ENCODE results near the gene POR.
A peak's percentile ranks its signal among the peaks of the same experiment; 100 is the strongest.

The POR gene

DNA sequence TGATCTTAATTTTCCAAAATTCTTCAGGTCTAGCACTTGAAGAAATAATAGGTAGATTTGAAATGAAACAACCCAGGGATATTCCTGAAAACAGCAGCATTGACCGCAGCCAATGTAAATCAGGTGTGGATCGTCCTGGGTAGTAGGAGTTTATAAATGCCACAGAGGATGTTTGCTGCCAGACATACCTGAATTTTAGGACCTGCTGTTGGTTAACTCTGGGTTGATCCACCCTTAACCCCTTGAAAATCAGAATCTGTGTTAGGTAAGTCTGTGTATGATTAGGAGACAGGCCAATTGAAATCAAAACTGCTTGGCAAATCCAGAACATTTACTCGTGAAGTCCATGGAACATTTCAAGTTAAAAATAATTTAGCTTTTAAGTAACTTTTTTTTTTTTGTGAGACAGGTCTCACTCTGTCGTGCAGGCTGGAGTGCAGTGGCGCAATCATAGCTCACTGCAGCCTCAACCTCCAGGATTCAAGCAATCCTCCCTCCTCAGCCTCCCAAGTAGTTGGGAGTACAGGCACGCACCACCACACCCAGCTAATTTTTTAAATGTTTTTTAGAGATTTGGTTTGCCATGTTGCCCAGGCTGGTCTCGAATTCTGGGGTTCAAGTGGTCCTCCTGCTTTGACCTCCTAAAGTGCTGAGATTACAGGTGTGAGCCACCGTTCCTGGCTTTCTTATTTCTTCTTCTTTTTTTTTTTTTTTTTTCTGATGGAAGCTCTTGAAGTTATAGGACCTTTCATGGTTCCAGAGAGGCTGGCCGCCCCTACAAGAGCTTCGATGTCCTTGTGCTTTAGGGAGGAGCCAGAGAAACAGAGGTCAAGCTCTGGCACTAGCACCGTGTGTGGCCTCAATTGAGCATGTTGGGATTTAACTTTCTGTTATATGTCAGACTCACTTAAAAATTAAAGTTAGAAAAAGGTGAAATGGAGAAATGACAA, 2.0 kb downstream of the POR start:
- no peak for DNase-seq (ENCODE audit: low read depth in 2 of 2)

- DNase-seq (ENCODE audit: low read depth in 2 of 2), result no peak
Measured at GRCh38 chr7:75920431-75921161, 5.6 kb downstream of the POR start.

- no peak for DNase-seq (ENCODE audit: low read depth in 2 of 2)
Measured at GRCh38 chr7:75921479-75921878, 6.5 kb downstream of the POR start.

DNA sequence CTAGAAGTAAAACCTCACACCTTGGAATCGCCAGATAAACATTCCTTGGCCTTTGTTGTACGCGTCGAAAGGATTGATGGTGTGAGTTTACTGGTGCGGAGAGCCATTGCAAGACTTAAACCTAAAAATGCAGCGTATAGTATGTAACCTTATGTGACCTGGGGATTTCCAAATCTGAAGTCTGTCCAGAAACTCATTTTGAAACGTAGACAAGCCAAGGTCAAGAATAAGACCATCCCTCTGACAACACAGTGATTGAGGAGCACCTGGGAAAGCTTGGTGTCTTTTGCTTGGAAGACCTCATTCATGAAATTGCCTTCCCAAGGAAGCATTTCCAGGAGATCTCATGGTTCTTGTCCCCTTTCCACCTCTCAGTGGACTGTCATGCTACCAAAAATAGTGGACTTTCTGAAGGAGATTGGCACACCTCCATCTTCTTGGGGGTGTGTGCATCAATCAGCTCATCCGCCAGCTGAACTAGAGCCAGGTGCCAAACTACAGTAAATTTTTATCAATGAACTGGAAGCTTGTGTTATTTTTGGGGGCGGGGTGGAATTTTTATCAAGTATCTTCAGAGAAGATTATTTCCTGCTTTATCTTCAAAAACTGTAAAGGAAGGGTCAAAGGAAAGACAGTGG, 8.1 kb downstream of the POR start:
- DNase-seq (ENCODE audit: low read depth in 2 of 2), result no peak

DNA sequence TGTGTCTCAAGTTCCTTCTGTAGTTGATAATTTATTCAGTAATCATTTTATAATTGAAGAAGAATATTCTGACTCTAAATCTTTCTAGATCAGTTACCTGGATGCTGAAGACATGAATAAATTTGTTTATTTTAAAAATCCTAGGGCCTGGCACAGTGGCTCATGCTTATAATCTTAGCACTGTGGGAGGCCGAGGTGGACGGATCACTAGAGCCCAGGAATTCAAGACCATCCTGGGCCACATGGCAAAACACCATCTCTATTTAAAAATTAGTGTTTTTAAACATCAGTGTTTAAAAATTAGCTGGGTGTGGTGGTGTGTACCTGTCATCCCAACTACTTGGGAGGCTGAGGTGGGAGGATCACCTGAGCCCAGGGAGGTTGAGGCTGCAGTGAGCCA, 9.3 kb downstream of the POR start:
- DNase-seq (ENCODE audit: low read depth in 2 of 2), result no peak

- no peak for DNase-seq (ENCODE audit: low read depth in 2 of 2)
Measured at GRCh38 chr7:75924889-75925288, 9.9 kb downstream of the POR start.

DNA sequence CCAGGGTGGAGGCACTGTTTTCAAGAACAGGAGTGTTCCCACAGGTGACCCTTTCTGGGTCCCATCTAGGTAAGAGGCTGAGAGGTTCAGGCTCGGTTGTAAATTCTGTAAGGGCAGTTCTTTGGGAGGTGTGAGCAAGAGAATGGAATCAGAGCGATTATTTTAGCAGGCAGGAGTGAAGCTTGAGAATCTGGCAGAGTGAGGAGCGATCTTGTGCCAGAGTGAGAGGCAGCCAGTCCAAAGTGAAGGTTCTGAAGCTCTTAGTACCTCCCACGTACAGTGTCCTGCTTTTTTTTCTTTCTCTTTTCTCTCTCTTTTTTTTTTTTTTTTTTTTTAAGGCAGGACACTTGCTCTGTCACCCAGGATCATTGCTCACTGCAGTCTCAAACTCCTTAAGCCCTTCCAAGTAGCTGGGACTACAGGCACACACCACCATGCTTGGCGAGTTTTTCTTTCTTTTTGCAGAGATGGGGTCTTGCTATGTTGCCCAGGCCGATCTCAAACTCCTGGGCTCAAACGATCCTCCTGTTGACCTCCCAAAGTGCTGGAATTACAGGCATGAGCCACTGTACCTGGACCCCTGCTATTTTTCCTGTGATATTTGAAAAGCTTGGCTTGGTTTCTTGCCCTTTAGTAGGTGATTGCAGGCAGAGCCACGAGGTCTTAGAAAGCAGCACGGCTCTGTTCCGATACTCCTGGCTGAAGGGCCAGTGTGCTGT, 10.9 kb downstream of the POR start:
- DNase-seq (ENCODE audit: low read depth in 2 of 2), result no peak

DNA sequence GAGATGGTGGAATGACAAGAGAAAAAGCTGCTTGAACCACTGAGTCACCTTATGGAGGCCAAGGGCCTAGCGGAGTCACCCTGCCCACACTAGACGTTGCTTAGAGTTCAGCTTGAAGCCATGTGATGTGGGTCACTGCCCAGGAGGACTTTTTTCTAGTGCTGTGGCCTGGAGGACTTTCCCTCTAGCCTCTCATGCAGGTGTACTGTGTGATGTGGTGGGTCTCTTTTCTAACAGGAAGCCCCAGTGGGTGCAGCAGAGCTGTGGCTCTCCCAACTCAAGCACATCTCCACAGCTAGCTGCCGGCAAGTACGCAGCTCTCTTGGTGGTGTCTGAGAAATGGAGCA, 13.6 kb downstream of the POR start:
- no peak for DNase-seq (ENCODE audit: low read depth in 2 of 2)

DNA sequence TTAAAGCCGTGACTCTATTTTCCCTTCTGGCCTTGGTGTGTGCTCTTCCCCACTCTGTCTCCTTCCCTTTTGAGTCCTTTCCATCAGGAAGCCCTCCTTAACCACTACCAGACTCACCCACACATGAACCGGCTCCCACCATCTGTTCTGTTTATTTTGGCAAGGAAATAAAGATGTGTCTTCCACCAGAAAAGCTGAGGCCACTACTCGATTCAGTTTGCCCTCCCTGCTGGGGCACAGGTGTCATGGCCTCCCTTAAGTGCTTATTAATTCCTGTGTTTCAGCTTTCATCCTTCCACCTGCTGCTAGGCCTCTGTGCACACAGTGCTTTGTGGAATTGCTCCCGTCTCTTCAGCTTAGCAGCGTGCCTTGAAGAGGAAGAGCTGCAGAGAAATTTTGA, 16.7 kb downstream of the POR start:
- DNase-seq (ENCODE audit: low read depth in 2 of 2), result no peak

GRCh38 chr7:75937958-75938786, 23.2 kb downstream of the POR start:
- peak; percentile 65 to 69 for DNase-seq (ENCODE audit: low read depth in 2 of 2)

GRCh38 chr7:75938921-75939320, 24.0 kb downstream of the POR start:
- no peak for DNase-seq (ENCODE audit: low read depth in 2 of 2)

- DNase-seq (ENCODE audit: low read depth in 2 of 2), result no peak
Measured at GRCh38 chr7:75943864-75944263, 28.9 kb downstream of the POR start.

DNA sequence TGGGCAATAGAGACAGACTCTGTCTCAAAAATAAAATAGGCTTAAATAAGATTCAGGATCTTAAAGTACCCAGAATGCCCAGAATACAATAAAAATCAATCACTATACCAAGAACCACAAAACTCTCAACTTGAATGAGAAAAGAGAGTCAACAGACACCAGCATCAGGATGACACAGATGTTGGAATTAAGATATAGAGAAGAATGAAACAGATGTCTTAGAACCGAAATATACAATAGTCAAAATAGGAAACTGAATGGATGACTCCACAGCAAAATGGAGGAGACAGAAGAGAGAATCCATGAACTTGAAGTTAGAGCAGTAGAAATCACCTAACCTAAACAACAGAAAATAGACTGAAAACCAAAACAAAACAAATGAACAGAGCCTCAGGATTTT, 29.6 kb downstream of the POR start:
- DNase-seq (ENCODE audit: low read depth in 2 of 2), result no peak

DNA sequence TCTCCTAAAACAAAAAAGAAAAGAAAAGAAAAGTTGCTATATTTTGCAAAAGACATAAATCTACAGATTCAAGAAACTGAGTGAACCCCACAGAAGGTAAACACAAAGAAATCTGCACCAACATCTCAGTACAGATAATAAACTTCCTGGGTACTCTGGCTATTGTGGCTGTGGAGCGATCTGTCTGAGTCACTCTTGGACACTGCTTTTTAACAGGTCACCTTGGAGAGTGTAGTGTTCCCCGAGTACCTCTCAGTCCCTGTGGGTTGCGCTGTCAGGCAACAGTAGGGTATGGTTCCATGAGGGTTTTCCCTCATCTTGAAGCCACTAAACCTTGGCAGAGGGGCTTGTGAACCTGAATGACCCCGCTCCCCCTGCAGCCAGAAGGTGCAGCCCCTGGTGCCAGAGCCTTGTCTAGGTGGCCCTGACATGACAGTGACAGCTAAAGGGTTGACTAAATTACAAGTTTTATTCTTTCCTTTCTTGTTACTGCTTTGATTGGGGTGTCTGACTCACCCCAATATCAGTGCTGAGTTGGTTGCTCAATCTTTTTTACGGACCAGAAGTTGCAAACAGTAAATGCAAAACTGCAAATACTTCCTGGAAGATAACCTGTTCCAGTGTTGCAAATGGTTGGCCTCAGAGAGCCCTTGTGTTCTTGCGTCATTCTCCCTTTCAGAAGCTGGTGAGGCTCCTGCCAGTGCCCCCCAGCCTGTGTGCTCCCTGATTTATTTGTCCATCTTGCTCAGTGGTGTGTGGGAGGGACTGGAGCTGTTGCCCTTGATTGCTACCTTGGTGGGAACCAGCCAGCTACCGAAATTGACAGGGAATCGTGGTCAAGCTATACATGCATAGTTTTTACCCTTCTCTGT, 30.6 kb downstream of the POR start:
- DNase-seq (ENCODE audit: low read depth in 2 of 2), result no peak

GRCh38 chr7:75946207-75946855, 31.4 kb downstream of the POR start:
- DNase-seq (ENCODE audit: low read depth in 2 of 2), result no peak

DNA sequence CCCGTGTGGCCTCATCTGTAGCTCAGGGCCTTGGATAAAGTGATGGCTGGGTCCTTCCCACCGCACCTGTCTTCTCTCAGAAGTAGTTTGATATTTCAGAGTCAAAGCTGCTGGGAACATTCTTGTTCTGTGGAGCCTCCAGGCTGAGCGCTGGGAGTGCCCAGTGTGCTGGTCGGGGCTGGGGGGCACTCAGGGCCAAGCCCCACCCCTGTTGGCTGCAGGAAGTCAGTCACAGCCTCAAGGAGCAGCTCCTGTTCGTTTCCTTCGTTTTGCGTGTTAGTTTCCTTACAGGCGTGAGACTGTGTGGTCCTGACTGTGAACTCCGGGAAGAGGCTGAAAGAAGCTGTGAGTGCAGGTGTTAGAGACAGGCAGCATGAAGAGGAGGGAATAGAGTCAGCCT, 33.2 kb downstream of the POR start:
- no peak for DNase-seq (ENCODE audit: low read depth in 2 of 2)

DNA sequence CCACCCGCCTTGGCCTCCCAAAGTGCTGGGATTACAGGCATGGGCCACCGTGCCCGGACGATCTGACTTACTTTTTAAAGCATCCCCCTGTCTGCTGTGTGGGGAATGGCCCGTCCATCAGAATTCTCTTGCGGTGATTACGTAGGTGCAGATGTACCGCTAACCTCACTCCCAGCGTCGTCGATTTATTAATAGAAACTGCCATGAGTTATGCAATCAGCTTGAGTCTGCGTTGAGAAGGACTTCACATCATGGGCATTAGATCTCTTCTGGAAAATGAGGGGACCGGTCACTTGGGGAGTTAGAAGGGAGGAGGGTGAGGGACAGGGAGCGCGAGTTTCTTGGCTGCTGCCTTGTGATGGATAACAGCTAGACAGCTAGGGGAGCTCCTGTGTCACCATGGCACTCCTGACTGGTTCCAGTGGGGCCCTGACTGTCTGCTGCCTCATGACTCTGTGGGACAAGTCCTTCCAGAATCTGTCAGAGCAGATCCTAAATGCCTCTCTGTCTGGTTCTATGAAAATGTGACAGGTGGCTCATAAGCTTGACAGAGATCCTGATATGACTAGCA, 35.2 kb downstream of the POR start:
- DNase-seq (ENCODE audit: low read depth in 2 of 2), result no peak

DNA sequence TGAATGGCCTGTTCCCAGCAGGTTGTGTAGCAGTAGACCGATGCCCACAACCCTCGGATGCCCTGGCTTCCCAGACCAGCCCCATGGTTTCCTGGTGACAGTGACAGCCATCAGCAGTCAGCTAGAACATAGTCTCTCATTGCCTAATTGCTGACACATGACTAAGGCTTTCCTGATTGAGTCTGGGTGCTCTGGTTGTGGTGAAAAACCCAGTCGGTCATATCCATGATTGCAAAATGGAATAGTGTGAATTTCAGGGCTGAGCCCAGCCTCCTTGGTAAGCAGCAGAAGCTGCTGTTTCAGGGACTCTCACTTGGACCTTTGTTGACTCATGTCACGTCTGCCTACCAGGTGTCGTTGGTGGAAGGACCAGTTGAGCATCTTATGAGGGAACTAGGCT, 36.6 kb downstream of the POR start:
- peak; percentile 29 to 33 for DNase-seq (ENCODE audit: low read depth in 2 of 2)

DNA sequence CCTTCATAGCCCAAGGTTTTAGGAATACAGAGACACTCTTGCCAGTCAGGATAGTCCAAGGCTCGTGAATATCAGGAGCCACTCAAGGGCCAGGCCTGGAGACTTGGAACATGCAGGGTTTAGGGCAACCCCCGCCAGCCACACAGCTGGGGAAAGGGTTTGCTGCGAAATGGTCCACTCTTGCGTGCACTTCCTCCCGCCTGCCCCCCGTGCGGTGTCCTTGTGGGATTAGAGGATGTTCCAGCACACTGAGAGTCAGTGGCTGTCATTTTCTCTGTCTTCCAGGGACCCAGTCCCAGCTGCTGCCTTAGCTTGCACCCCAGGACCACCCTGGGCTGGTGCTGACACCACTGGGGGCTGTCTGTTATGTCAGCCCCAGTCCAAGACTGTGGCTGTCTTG, 38.5 kb downstream of the POR start:
- no peak for DNase-seq (ENCODE audit: low read depth in 2 of 2)
